HEK293T (cell line): ENCODE results near the gene B4GALT5.

Experiments
- CTBP1 ChIP-seq: fragments of 450-650 bp; IDR thresholded peaks from 2 replicates; pipeline ENCODE4 v1.6.1; 2016; ENCODE audit warnings: borderline replicate concordance
- ELF4 ChIP-seq: fragments of 450-650 bp; IDR thresholded peaks from 2 replicates; pipeline ENCODE4 v1.6.1; 2017; ENCODE audit warnings: antibody characterized with exemption
- L3MBTL2 ChIP-seq: fragments of 450-650 bp; conservative IDR thresholded peaks from 2 replicates; pipeline ENCODE4 v1.6.1; 2016; ENCODE audit warnings: mild to moderate bottlenecking
- NFRKB ChIP-seq: fragments of 450-650 bp; IDR thresholded peaks from 2 replicates; pipeline ENCODE4 v1.6.1; 2016; ENCODE audit warnings: mild to moderate bottlenecking, moderate library complexity
- PKNOX1 ChIP-seq: fragments of 450-650 bp; IDR thresholded peaks from 2 replicates; pipeline ENCODE4 v1.6.1; 2016
- SP1 ChIP-seq: fragments of 450-650 bp; IDR thresholded peaks from 2 replicates; pipeline ENCODE4 v1.6.1; 2017

GRCh38 chr20:49636447-49636846 lies 77.2 kb downstream of the B4GALT5 start:
- no peak for TF ChIP-seq CTBP1
- no peak for TF ChIP-seq L3MBTL2
- no peak for TF ChIP-seq SP1
- TF ChIP-seq PKNOX1, result no peak
- no peak for TF ChIP-seq NFRKB
- no peak for TF ChIP-seq ELF4
